IMR-90 (cell line): ENCODE measurements around the gene TRAF3. TPM values are rescaled to one million over a fixed set of nuclear protein-coding genes. Genes with fewer than 3 reads are reported as not detected.

Experiments
- ATAC-seq: fragments of 200-7000 bp; cut with Tn5 transposase; 2 replicates; pipeline ENCODE4 v1.9.1; 2020; ENCODE audit warnings: low read depth, mild to moderate bottlenecking, moderate library complexity
- BruUV-seq: library from RNA; stranded (reverse); fragments of 400-500 nt; replicated peaks from 2 replicates; lab custom pipeline; 2021; lab: Mats Ljungman, UMichigan
- CTCF ChIA-PET: fragments of 300-600 bp; formaldehyde crosslinking; extraction: SDS; loops from one replicate; lab custom pipeline; 2021; ENCODE audit warnings: antibody characterized with exemption; lab: Yijun Ruan, JAX
- POLR2A ChIA-PET: fragments of 300-600 bp; sonication (Branson Sonifier 250); formaldehyde crosslinking; loops from one replicate; lab custom pipeline; 2022; ENCODE audit warnings: antibody characterized with exemption; ENCODE audit not compliant: unreplicated experiment; lab: Charles Lee
- DNase-seq: peaks from one replicate; pipeline ENCODE4 v3.0.0; 2013
- H2AFZ ChIP-seq: replicated peaks from 2 replicates; pipeline ENCODE3; 2013; ENCODE audit warnings: low read length, mild to moderate bottlenecking; ENCODE audit not compliant: poor library complexity
- H2AK5ac ChIP-seq: 2 replicates; pipeline ENCODE4 v1.6.1; 2013; ENCODE audit warnings: low read depth, low read length, inconsistent platforms
- H2AK9ac ChIP-seq: replicated peaks from 2 replicates; pipeline ENCODE3; 2013; ENCODE audit warnings: mild to moderate bottlenecking, low read depth, low read length, moderate library complexity; ENCODE audit not compliant: poor library complexity
- H2BK120ac ChIP-seq: 2 replicates; pipeline ENCODE4 v1.6.1; 2013; ENCODE audit warnings: low read depth, low read length, inconsistent platforms
- H2BK15ac ChIP-seq: 3 replicates; pipeline ENCODE4 v1.6.1; 2013; ENCODE audit warnings: low read depth, low read length, inconsistent platforms
- H2BK20ac ChIP-seq: 2 replicates; pipeline ENCODE4 v1.6.1; 2013; ENCODE audit warnings: low read depth, mild to moderate bottlenecking, inconsistent platforms, low read length, moderate library complexity
- H2BK5ac ChIP-seq: 2 replicates; pipeline ENCODE4 v1.6.1; 2013; ENCODE audit warnings: mild to moderate bottlenecking, low read depth, low read length, inconsistent platforms; ENCODE audit not compliant: poor library complexity, severe bottlenecking
- H3K14ac ChIP-seq: replicated peaks from 2 replicates; pipeline ENCODE4 v1.6.1; 2013; ENCODE audit warnings: low read depth, low read length, inconsistent platforms
- H3K18ac ChIP-seq: 2 replicates; pipeline ENCODE4 v1.6.1; 2013; ENCODE audit warnings: low read depth, low read length, control low read depth
- H3K23ac ChIP-seq: 2 replicates; pipeline ENCODE4 v1.6.1; 2013; ENCODE audit warnings: low read depth, low read length, inconsistent platforms
- H3K27ac ChIP-seq: 2 replicates; pipeline ENCODE4 v1.5.1; 2013; ENCODE audit warnings: mild to moderate bottlenecking, control low read depth, low read length; ENCODE audit not compliant: insufficient read depth
- H3K27me3 ChIP-seq: 2 replicates; pipeline ENCODE4 v1.6.1; 2013; ENCODE audit warnings: low read length; ENCODE audit not compliant: control insufficient read depth, insufficient read depth
- H3K36me3 ChIP-seq: 2 replicates; pipeline ENCODE4 v1.6.1; 2013; ENCODE audit warnings: low read length, mixed read lengths; ENCODE audit not compliant: control insufficient read depth, insufficient read depth
- H3K4ac ChIP-seq: 2 replicates; pipeline ENCODE4 v1.6.1; 2013; ENCODE audit warnings: low read depth, low read length, inconsistent platforms
- H3K4me1 ChIP-seq: 2 replicates; pipeline ENCODE4 v1.6.1; 2013; ENCODE audit warnings: low read length, mixed read lengths; ENCODE audit not compliant: control insufficient read depth, insufficient read depth
- H3K4me2 ChIP-seq: 2 replicates; pipeline ENCODE4 v1.6.1; 2013; ENCODE audit warnings: low read depth, mild to moderate bottlenecking, control low read depth, low read length, moderate library complexity
- H3K4me3 ChIP-seq: 2 replicates; pipeline ENCODE4 v1.5.1; 2013; ENCODE audit warnings: low read depth, mild to moderate bottlenecking, control low read depth, low read length, moderate library complexity; ENCODE audit not compliant: insufficient read depth
- H3K56ac ChIP-seq: 2 replicates; pipeline ENCODE4 v1.6.1; 2013; ENCODE audit warnings: low read length, inconsistent platforms; ENCODE audit not compliant: insufficient read depth; ENCODE audit errors: extremely low read depth
- H3K79me1 ChIP-seq, 2 experiments: 2 replicates each; pipeline ENCODE4 v1.6.1; 2013; ENCODE audit warnings: low read length in 2 of 2, inconsistent platforms in 1 of 2, low read depth in 1 of 2
- H3K9ac ChIP-seq: 2 replicates; pipeline ENCODE4 v1.6.1; 2013; ENCODE audit warnings: low read depth, low read length, control low read depth
- H3K9me1 ChIP-seq: 2 replicates; pipeline ENCODE4 v1.6.1; 2013; ENCODE audit warnings: low read length, inconsistent platforms; ENCODE audit not compliant: insufficient read depth
- H3K9me3 ChIP-seq: 2 replicates; pipeline ENCODE4 v1.6.1; 2013; ENCODE audit warnings: low read length; ENCODE audit not compliant: control insufficient read depth, insufficient read depth
- H4K20me1 ChIP-seq: 2 replicates; pipeline ENCODE4 v1.6.1; 2013; ENCODE audit warnings: low read length, inconsistent platforms; ENCODE audit not compliant: insufficient read depth
- H4K5ac ChIP-seq: 2 replicates; pipeline ENCODE4 v1.6.1; 2013; ENCODE audit warnings: mild to moderate bottlenecking, low read depth, low read length, control low read depth
- H4K8ac ChIP-seq, 2 experiments: 2 replicates each; pipeline ENCODE4 v1.6.1; 2013; ENCODE audit warnings: low read depth in 2 of 2, low read length in 2 of 2, control low read depth in 1 of 2, inconsistent platforms in 1 of 2
- H4K91ac ChIP-seq: 2 replicates; pipeline ENCODE4 v1.6.1; 2013; ENCODE audit warnings: low read depth, low read length, inconsistent platforms; ENCODE audit not compliant: insufficient read depth
- CEBPB ChIP-seq: IDR thresholded peaks from 2 replicates; pipeline ENCODE4 v1.6.1; 2012; ENCODE audit warnings: low read depth, low read length, improper control_type of control experiment
- MAFK ChIP-seq: IDR thresholded peaks from 2 replicates; pipeline ENCODE4 v1.6.1; 2012; ENCODE audit warnings: low read depth, low read length, improper control_type of control experiment
- NFE2L2 ChIP-seq: fragments of 150-350 bp; IDR thresholded peaks from 2 replicates; pipeline ENCODE4 v1.6.1; 2016; ENCODE audit warnings: low read depth, mild to moderate bottlenecking, low read length
- SMC3 ChIP-seq: fragments of 150-350 bp; IDR thresholded peaks from 2 replicates; pipeline ENCODE4 v1.6.1; 2016; ENCODE audit warnings: low read depth, mild to moderate bottlenecking, antibody characterized with exemption, low read length, moderate library complexity
- WGBS, 2 experiments: methylation state at CpG; one replicate each; pipeline versions ENCODE4 v1.1.5 to v1.1.7; 2013; ENCODE audit warnings: missing lambda C conversion rate in 2 of 2; ENCODE audit not compliant: insufficient read length in 1 of 2; ENCODE audit errors: extremely low coverage in 2 of 2; 5-methylcytosine and 5-hydroxymethylcytosine counted together
- dilution Hi-C: fragments of 300-500 bp; cut with HindIII; formaldehyde crosslinking; loops from one replicate; pipeline ENCODE4 v1.14.3; 2018; ENCODE audit warnings: low sequenced_read_pairs; ENCODE audit not compliant: unreplicated experiment
- in situ Hi-C: fragments of 300-500 bp; cut with MboI; formaldehyde crosslinking; loops from 3 replicates; pipeline ENCODE4 v1.14.3; 2019; ENCODE audit warnings: low sequenced_read_pairs, inconsistent platforms, mixed read lengths
- intact Hi-C: fragments of 100-400 bp; cut with micrococcal nuclease; formaldehyde crosslinking; loops from 2 replicates; pipeline ENCODE4 v1.10.0; 2022
- polyA plus RNA-seq, 3 experiments: library from polyadenylated mRNA; depleted of rRNA; stranded (reverse); fragments of >200 nt; gene quantifications; 2 replicates each; pipeline ENCODE4 v1.2.3, GENCODE V29; 2012; ENCODE audit warnings: low replicate concordance in 1 of 3
- total RNA-seq: library from RNA; depleted of rRNA; stranded (reverse); fragments of >200 nt; gene quantifications from 2 replicates; pipeline ENCODE4 v1.2.3, GENCODE V29; 2012
- TF ChIP-seq, protein P1 (sequence below): conservative IDR thresholded peaks from 2 replicates; pipeline ENCODE4 v1.5.1; 2012; ENCODE audit warnings: mild to moderate bottlenecking, low read depth, low read length, improper control_type of control experiment

Gene TRAF3
- total and polyA plus RNA-seq, 2 of the 4 experiments (the other 2 are of a cell fraction) = 21.2 to 25.3 TPM

DNA sequence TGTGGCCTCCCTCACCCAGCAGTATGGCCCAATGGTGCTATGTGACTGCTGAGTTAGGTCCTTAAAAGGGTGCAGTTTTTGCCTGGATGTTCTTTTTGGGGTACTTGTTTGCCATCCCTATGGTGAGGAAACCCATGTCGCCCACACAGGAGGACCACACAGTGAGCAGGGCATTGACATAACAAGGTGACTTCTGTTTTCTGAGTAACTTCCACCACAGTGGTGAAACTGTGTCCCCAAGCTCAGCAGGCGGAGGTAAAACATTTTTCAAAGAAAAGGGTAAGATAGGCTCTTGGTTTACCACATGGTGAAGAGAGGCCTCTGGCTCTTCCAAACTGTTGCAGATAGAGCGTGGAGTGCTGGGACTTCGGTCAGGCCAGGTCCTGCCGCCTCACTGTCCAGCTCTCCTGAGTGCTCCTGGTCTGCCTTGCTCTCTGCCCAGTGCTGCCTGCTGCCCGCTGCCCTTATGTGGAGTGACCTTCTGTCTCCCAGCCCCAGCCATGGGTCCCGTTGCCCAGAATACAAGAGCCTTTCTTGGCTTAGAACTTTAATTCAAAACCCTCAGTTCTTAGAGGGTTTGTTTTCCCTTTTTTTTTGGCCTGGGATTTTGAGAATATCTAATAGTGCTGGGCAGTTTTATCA is 54.0 kb downstream of the TRAF3 start:
- 93% methylated on average over 3 of the region's 7 CpGs; no CpG with 5 or more reads in 1 of the 2 experiments for WGBS, 2 experiments
- Histone ChIP-seq H4K8ac (no peak overlapping the region), H3K27me3 (no peaks in the 10 kb centered on the region), H3K4me2 (no peak overlapping the region), H2AK9ac (no peak overlapping the region), H3K9ac (no peak overlapping the region), H3K18ac (no peak overlapping the region), H4K5ac (no peak overlapping the region), H2AK5ac (no peak overlapping the region), H3K36me3 (0 out of 2 replicates have a peak, but pooled peaks cover 4% of the 10 kb centered on the region), H2BK15ac (no peak overlapping the region), H3K14ac (no peak overlapping the region), H2BK5ac (no peak overlapping the region), H3K4me1 (peaks cover 18% of the 10 kb centered on the region), H3K79me1 (peaks cover 37 to 66% of the 10 kb centered on the region in 2 experiments), H2BK120ac (no peak overlapping the region), H3K9me3 (no peaks in the 10 kb centered on the region), H3K56ac (no peak overlapping the region), H3K23ac (no peak overlapping the region), H3K27ac (no peak overlapping the region), H3K4me3 (no peak overlapping the region), H2BK20ac (no peak overlapping the region), H3K4ac (no peak overlapping the region), H2AFZ (no peak overlapping the region), H3K9me1 (peaks cover 17% of the 10 kb centered on the region), H4K20me1 (peaks cover 43% of the 10 kb centered on the region), H4K91ac (no peak overlapping the region)
- in situ Hi-C loops (no loop called here), dilution Hi-C loops (no loop called here), intact Hi-C loops (no loop called here)
- ChIA-PET POLR2A (no interaction called here), CTCF (no interaction called here)
- TF ChIP-seq CEBPB = no peak
- no peak for TF ChIP-seq NFE2L2
- TF ChIP-seq MAFK = no peak
- no peak for TF ChIP-seq SMC3
- TF ChIP-seq, protein P1, sequence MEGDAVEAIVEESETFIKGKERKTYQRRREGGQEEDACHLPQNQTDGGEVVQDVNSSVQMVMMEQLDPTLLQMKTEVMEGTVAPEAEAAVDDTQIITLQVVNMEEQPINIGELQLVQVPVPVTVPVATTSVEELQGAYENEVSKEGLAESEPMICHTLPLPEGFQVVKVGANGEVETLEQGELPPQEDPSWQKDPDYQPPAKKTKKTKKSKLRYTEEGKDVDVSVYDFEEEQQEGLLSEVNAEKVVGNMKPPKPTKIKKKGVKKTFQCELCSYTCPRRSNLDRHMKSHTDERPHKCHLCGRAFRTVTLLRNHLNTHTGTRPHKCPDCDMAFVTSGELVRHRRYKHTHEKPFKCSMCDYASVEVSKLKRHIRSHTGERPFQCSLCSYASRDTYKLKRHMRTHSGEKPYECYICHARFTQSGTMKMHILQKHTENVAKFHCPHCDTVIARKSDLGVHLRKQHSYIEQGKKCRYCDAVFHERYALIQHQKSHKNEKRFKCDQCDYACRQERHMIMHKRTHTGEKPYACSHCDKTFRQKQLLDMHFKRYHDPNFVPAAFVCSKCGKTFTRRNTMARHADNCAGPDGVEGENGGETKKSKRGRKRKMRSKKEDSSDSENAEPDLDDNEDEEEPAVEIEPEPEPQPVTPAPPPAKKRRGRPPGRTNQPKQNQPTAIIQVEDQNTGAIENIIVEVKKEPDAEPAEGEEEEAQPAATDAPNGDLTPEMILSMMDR = no peak
- DNase-seq (no peak), ATAC-seq (no peak)
- BruUV-seq = no TSS peak
